GM18498 (cell line): ENCODE results near the gene SLC10A6.

ENCODE experiments used
- ATAC-seq: cut with Tn5 transposase; IDR thresholded peaks from one replicate; pipeline ENCODE4 v1.9.1; 2021; ENCODE audit warnings: mild to moderate bottlenecking, moderate library complexity; ENCODE audit not compliant: unreplicated experiment

SLC10A6 gene

DNA sequence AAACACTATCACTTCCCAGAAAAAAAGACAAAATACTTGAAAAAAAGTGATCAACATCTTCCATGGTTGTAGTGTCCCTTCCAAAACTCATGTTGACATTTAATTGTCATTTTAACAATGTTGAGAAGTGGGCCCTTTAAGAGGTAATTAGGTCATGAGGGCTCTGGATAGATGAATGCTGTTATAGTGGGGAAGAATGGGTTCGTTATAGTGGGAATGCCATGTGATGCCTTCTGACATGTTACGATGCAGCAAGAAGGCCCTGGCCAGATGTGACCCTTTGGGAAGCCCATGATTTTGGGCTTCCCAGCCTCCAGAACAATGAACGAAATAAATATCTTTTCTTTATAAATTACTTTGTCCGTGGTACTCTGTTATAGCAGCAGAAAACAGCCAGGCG lies 4.0 kb upstream of the SLC10A6 start:
- ATAC-seq, result no peak

- ATAC-seq, result no peak
Observed at GRCh38 chr4:86848136-86848535, 1.0 kb downstream of the SLC10A6 start.

- ATAC-seq, result no peak
Observed at GRCh38 chr4:86847571-86847970, 1.6 kb downstream of the SLC10A6 start.

DNA sequence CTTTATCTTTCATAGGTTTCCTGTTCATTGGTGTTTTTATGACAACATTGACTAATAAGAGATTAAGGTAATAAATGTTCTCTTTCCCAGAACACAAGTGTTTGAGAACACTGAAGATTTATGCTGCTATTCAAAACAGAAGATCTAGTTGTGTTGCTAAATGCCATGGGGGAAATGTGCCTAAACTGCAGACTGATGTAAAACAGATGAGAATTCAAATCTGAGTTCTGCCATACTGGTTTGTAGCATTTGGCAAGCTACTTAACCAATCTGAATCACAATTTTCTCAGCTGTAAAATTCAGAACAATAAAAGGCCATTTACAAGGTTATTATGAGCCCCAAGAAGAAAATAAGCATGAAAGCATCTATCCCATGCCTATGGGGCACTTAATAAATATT lies 2.3 kb downstream of the SLC10A6 start:
- ATAC-seq, result no peak

GRCh38 chr4:86845593-86845992 lies 3.6 kb downstream of the SLC10A6 start:
- no peak for ATAC-seq

- no peak for ATAC-seq
Observed at GRCh38 chr4:86841309-86841708, 7.9 kb downstream of the SLC10A6 start.

DNA sequence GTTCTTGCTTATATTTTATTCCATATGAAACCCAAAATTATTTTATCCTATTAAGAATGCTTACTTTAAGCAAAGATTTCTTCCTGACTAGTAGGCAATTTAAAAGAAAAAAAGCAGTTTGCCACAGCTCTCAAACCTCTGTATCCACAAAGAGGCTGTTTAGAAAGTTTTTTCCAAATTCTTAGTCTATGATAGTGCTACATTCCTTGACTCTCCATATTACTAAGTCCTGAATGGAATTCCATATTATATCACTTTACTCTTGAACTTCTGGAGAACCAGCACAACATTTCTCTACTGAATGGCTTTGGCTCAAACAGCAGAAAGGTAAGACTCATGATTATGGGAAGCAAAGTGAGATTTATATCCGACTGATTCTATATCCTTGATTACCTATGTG lies 8.3 kb downstream of the SLC10A6 start:
- no peak for ATAC-seq

GRCh38 chr4:86837691-86838503 lies 11.3 kb downstream of the SLC10A6 start:
- no peak for ATAC-seq

- ATAC-seq, result no peak
Observed at GRCh38 chr4:86835677-86836076, 13.5 kb downstream of the SLC10A6 start.

DNA sequence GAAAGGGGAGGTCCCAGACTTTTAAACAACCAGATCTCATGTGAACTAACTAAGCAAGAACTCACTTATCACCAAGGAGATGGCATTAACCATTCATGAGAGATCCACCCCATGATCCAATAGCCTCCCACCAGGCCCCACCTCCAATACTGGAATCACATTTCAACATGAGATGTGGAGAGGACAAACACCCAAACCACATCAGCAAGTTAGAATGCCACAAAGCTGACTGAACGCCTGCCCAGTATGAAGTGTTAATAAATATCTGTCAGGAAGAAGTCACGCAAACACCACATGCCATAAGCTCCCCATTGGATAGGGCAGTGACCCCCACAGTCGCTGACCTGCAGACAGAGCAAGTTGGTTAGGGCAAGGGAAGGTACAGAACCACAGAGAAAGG lies 14.3 kb downstream of the SLC10A6 start:
- ATAC-seq, result no peak

GRCh38 chr4:86833615-86834014 lies 15.6 kb downstream of the SLC10A6 start:
- ATAC-seq, result no peak

DNA sequence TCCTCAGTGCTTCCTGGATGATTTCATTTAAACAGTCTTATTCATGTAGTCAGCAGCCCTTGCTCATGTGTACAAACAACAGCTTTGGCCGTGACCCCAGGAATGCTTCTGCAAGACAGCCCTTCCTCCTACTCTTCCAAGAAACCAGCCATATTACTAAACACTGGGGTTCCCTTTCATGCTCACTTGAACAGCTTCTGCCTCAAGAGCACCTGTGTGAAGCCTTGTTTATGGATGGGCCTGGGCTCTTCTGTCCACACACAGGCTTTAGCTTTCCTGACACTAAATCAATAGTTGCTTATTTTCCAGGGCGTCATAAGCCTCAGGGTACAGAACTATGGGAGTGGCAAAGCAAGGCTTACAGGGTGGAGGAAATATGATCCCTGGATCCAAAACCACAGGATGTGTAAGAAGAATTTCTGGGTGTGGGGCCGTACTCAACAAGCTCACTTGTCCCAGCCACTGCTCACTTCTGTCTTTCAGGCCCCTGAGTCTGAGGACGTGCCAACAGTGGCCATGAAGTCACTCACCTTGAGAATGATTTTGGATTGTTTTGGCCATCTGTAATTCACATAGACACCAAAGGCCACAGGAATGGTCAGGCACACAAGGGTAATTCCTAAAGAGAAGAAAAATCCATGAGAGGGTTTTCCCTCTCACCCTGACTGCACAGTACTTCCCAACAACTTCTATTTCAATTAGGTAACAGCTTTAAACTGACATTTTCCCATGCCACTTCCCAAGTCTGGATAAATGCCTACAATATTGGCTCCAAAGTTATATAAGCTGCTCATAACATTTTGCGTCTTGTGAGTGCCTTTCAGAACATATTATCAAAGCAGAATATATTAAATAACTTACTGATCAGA lies 17.7 kb downstream of the SLC10A6 start:
- no peak for ATAC-seq

GRCh38 chr4:86825511-86825910 lies 23.7 kb downstream of the SLC10A6 start:
- no peak for ATAC-seq

GRCh38 chr4:86822136-86822535 lies 27.0 kb downstream of the SLC10A6 start:
- no peak for ATAC-seq

DNA sequence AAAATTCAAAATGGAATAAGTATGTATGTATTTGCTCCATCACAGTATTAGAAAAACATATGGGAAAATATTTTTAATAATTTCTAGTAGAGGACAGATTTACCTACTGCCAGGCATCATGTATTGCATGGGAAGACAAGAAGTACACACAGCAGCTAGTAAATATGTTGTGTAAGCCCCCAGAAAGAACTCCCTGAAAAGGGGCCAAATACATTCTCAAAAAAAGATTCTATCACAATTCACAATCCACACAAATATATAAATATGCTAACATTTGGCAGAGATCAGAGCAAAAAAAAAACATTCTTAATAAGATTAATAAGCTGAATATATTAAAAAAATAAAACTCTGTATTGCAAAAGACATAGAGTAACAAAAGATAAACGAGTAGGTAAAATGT lies 28.0 kb downstream of the SLC10A6 start:
- ATAC-seq, result no peak

- no peak for ATAC-seq
Observed at GRCh38 chr4:86819561-86819960, 29.6 kb downstream of the SLC10A6 start.

DNA sequence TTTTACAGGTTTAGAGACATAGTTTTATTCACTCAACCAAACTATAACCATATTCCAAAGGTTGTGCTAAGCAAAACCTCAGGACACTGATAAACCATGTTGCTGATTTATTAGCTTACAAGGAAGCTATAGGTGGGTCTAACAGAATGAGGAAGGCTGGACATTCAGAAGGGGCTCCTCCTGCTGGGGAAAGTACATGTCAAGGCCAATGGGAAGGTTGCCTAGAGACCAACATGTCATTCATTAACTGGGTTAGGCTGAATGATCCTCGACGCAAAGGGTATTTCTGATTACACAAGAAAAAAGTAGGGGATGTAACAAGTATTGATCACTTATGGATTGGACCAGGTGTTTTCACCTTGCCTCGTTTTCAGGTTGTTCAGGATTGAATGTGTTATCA lies 30.3 kb downstream of the SLC10A6 start:
- no peak for ATAC-seq

DNA sequence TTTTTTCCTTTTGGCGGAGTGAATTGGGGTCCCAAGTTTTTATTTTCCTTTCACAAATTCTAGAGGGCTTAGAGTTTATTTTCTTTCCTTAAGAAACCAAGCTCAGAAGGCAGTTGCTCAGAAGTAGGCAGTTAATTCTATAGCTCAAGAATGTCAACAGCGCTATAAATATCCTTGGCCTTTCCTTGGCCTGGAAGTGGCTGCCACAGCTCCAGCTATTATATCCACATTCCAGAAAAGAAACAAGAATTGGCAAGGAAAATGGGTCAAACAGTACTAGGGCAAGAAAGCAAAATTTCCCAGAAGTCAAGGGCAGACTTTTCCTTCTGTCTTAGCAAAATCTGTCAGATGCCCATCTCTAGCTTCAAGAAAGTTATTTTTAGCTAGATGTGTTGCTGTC lies 31.0 kb downstream of the SLC10A6 start:
- ATAC-seq, result no peak

GRCh38 chr4:86816501-86817273 lies 32.5 kb downstream of the SLC10A6 start:
- ATAC-seq, result no peak

- no peak for ATAC-seq
Observed at GRCh38 chr4:86815653-86816052, 33.5 kb downstream of the SLC10A6 start.

DNA sequence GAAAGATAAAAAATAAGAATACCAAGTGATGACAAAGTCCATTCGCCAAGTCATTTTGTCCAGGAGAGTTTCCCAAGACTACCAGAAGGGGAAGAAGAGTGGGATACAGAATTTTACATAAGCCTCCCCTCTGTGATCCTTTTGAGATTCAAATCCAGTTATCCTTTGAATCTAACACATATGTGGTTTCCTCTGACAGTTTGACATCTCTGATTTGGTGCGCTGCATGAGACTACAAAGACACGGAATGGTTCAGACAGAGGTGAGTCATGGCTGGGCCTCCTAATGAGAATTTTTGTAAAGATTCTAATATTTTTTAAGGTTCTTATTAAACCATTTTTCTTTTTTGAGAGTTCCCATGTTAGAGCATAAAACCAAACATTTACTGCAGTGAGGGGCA lies 38.3 kb downstream of the SLC10A6 start:
- ATAC-seq, result no peak
